WTC11 (cell line): Measurements from ENCODE around the gene EIF3I. TPM values are rescaled to one million over a fixed set of nuclear protein-coding genes. Genes with fewer than 3 reads are reported as not detected.

Source experiments
- ATAC-seq: fragments of 200-7000 bp; cut with Tn5 transposase; 2 replicates; pipeline ENCODE4 v1.10.0; 2021; ENCODE audit warnings: mild to moderate bottlenecking, moderate library complexity
- CTCF ChIA-PET: fragments of 300-600 bp; sonication (Branson Sonifier 250); formaldehyde crosslinking; loops from one replicate; lab custom pipeline; 2021; ENCODE audit warnings: antibody characterized with exemption; lab: Charles Lee
- POLR2A ChIA-PET: fragments of 350-600 bp; sonication (Branson Sonifier 250); formaldehyde crosslinking; loops from one replicate; lab custom pipeline; 2021; ENCODE audit warnings: antibody characterized with exemption; lab: Charles Lee
- DNase-seq: peaks from one replicate; pipeline ENCODE4 v3.0.0; 2021; ENCODE audit warnings: low spot score
- H3K27ac Mint-ChIP-seq: 2 replicates; pipeline ENCODE4 v1.8.0; 2021; ENCODE audit warnings: mixed read lengths
- H3K27me3 Mint-ChIP-seq: 2 replicates; pipeline ENCODE4 v1.8.0; 2021; ENCODE audit warnings: low read depth, mild to moderate bottlenecking, moderate library complexity, mixed read lengths
- H3K36me3 Mint-ChIP-seq: 2 replicates; pipeline ENCODE4 v1.8.0; 2021; ENCODE audit warnings: mixed read lengths
- H3K4me1 Mint-ChIP-seq: 2 replicates; pipeline ENCODE4 v1.8.0; 2022; ENCODE audit warnings: mixed read lengths
- H3K4me3 Mint-ChIP-seq: 2 replicates; pipeline ENCODE4 v1.8.0; 2021; ENCODE audit warnings: mild to moderate bottlenecking, moderate library complexity, mixed read lengths
- H3K9me3 Mint-ChIP-seq: 2 replicates; pipeline ENCODE4 v1.8.0; 2021; ENCODE audit warnings: mixed read lengths
- ATF3 ChIP-seq: sonication (generic); formaldehyde crosslinking; conservative IDR thresholded peaks from 2 replicates; pipeline ENCODE4 v1.8.1; 2022; ENCODE audit warnings: mild to moderate bottlenecking, missing genetic modification reagents
- CTCF ChIP-seq: fragments of 200-600 bp; IDR thresholded peaks from 2 replicates; pipeline ENCODE4 v1.8.0; 2022; ENCODE audit warnings: antibody characterized with exemption
- ELF4 ChIP-seq: sonication (generic); formaldehyde crosslinking; IDR thresholded peaks from 2 replicates; pipeline ENCODE4 v1.8.1; 2022; ENCODE audit warnings: low read depth, mild to moderate bottlenecking, moderate library complexity, missing genetic modification reagents
- ESRRA ChIP-seq: sonication (generic); formaldehyde crosslinking; IDR thresholded peaks from 2 replicates; pipeline ENCODE4 v1.8.1; 2022; ENCODE audit warnings: mild to moderate bottlenecking, missing genetic modification reagents, borderline replicate concordance
- FOXP1 ChIP-seq: sonication (generic); formaldehyde crosslinking; IDR thresholded peaks from 2 replicates; pipeline ENCODE4 v1.8.0; 2022; ENCODE audit warnings: missing genetic modification reagents, mild to moderate bottlenecking, moderate library complexity, borderline replicate concordance
- GABPB1 ChIP-seq: sonication (generic); formaldehyde crosslinking; IDR thresholded peaks from 2 replicates; pipeline ENCODE4 v1.8.1; 2023; ENCODE audit warnings: mild to moderate bottlenecking, missing genetic modification reagents
- IRF1 ChIP-seq: sonication (generic); formaldehyde crosslinking; IDR thresholded peaks from 2 replicates; pipeline ENCODE4 v1.8.0; 2023; ENCODE audit warnings: missing genetic modification reagents
- JUN ChIP-seq: sonication (generic); formaldehyde crosslinking; IDR thresholded peaks from 2 replicates; pipeline ENCODE4 v1.8.0; 2023; ENCODE audit warnings: mild to moderate bottlenecking, missing genetic modification reagents
- KAT7 ChIP-seq: sonication (generic); formaldehyde crosslinking; IDR thresholded peaks from 2 replicates; pipeline ENCODE4 v1.8.1; 2023; ENCODE audit warnings: missing genetic modification reagents, mild to moderate bottlenecking, borderline replicate concordance
- MLX ChIP-seq: sonication (generic); formaldehyde crosslinking; IDR thresholded peaks from 2 replicates; pipeline ENCODE4 v1.8.1; 2023; ENCODE audit warnings: mild to moderate bottlenecking, missing genetic modification reagents, moderate library complexity
- NR2C2 ChIP-seq: sonication (generic); formaldehyde crosslinking; IDR thresholded peaks from 2 replicates; pipeline ENCODE4 v1.8.0; 2022; ENCODE audit warnings: mild to moderate bottlenecking, missing genetic modification reagents
- PRDM15 ChIP-seq: sonication (generic); formaldehyde crosslinking; IDR thresholded peaks from 2 replicates; pipeline ENCODE4 v1.8.0; 2022; ENCODE audit warnings: missing genetic modification reagents
- PREB ChIP-seq: sonication (generic); formaldehyde crosslinking; IDR thresholded peaks from 2 replicates; pipeline ENCODE4 v1.8.1; 2022; ENCODE audit warnings: mild to moderate bottlenecking, missing genetic modification reagents, moderate library complexity, borderline replicate concordance
- RELA ChIP-seq: sonication (generic); formaldehyde crosslinking; IDR thresholded peaks from 2 replicates; pipeline ENCODE4 v1.8.1; 2022; ENCODE audit warnings: missing genetic modification reagents, mild to moderate bottlenecking, borderline replicate concordance
- STAT6 ChIP-seq: sonication (generic); formaldehyde crosslinking; conservative IDR thresholded peaks from 2 replicates; pipeline ENCODE4 v1.8.1; 2023; ENCODE audit warnings: mild to moderate bottlenecking, low read depth, missing genetic modification reagents, moderate library complexity
- TP53 ChIP-seq: sonication (generic); formaldehyde crosslinking; IDR thresholded peaks from 2 replicates; pipeline ENCODE4 v1.8.1; 2023; ENCODE audit warnings: mild to moderate bottlenecking, missing genetic modification reagents
- ZBTB21 ChIP-seq: sonication (generic); formaldehyde crosslinking; IDR thresholded peaks from 2 replicates; pipeline ENCODE4 v1.8.1; 2023; ENCODE audit warnings: mild to moderate bottlenecking, missing genetic modification reagents, borderline replicate concordance
- ZBTB43 ChIP-seq: sonication (generic); formaldehyde crosslinking; IDR thresholded peaks from 2 replicates; pipeline ENCODE4 v1.8.1; 2023; ENCODE audit warnings: mild to moderate bottlenecking, missing genetic modification reagents
- ZNF263 ChIP-seq: sonication (generic); formaldehyde crosslinking; IDR thresholded peaks from 2 replicates; pipeline ENCODE4 v1.8.1; 2022; ENCODE audit warnings: low read depth, mild to moderate bottlenecking, moderate library complexity, missing genetic modification reagents
- ZNF317 ChIP-seq: sonication (generic); formaldehyde crosslinking; IDR thresholded peaks from 2 replicates; pipeline ENCODE4 v1.8.1; 2023; ENCODE audit warnings: low read depth, mild to moderate bottlenecking, moderate library complexity, missing genetic modification reagents, borderline replicate concordance
- ZNF396 ChIP-seq: fragments of 250-450 bp; sonication (Bioruptor Pico); IDR thresholded peaks from 2 replicates; pipeline ENCODE4 v1.8.0; 2021; ENCODE audit warnings: mild to moderate bottlenecking, moderate library complexity, borderline replicate concordance
- ZNF416 ChIP-seq: fragments of 250-450 bp; sonication (Bioruptor Pico); IDR thresholded peaks from 2 replicates; pipeline ENCODE4 v1.9.0; 2021; ENCODE audit warnings: mild to moderate bottlenecking, inconsistent platforms
- total RNA-seq: library from RNA; stranded (reverse); gene quantifications from 3 replicates; pipeline ENCODE4 v1.2.3, GENCODE V29; 2021

EIF3I gene
- total RNA-seq, 1 experiment from 2014 or later, result 237 TPM

- H3K27me3 Mint-ChIP-seq, result no peaks in the 10 kb centered on the region
- H3K36me3 Mint-ChIP-seq, result peaks cover 68% of the 10 kb centered on the region
- DNase-seq, result no peak
- ATAC-seq, result no peak
- H3K4me3 Mint-ChIP-seq, result no peak overlapping the region
- peaks cover 26% of the 10 kb centered on the region for H3K4me1 Mint-ChIP-seq
- ChIA-PET POLR2A (no interaction called here), CTCF (no interaction called here)
- no peaks in the 10 kb centered on the region for H3K9me3 Mint-ChIP-seq
- TF ChIP-seq RELA (CRISPR knock-in tag) (no peak), ZBTB43 (CRISPR knock-in tag) (no peak), ZNF416 (no peak), FOXP1 (no peak), ELF4 (CRISPR knock-in tag) (no peak), PREB (CRISPR knock-in tag) (no peak), STAT6 (CRISPR knock-in tag) (no peak), JUN (CRISPR knock-in tag) (no peak), KAT7 (CRISPR knock-in tag) (no peak), PRDM15 (CRISPR knock-in tag) (no peak), NR2C2 (no peak), GABPB1 (CRISPR knock-in tag) (no peak), ZNF317 (CRISPR knock-in tag) (no peak)
- H3K27ac Mint-ChIP-seq, result no peak overlapping the region
Measured at GRCh38 chr1:32195531-32195930, 26.7 kb upstream of the EIF3I start.

GRCh38 chr1:32195972-32196823 is 26.0 kb upstream of the EIF3I start:
- Mint-ChIP-seq H3K9me3 (no peaks in the 10 kb centered on the region), H3K36me3 (peaks cover 64% of the 10 kb centered on the region), H3K27me3 (no peaks in the 10 kb centered on the region), H3K27ac (0 out of 2 replicates have a peak overlapping the region, but pooled peaks have one; percentile 8), H3K4me1 (peaks cover 26% of the 10 kb centered on the region), H3K4me3 (no peak overlapping the region)
- no peak for ATAC-seq
- DNase-seq, result no peak
- ChIA-PET CTCF (interaction anchor here (0.5 to 2.1 kb wide), 2 partner anchors 19 to 86 kb away, joined by 3 to 12 read pairs; no protein-coding TSS in a partner anchor), POLR2A (no interaction called here)
- TF ChIP-seq ZBTB21 (CRISPR knock-in tag) (no peak), CTCF (no peak), ESRRA (CRISPR knock-in tag) (no peak), ZNF263 (CRISPR knock-in tag) (no peak), ZNF396 (no peak), TP53 (CRISPR knock-in tag) (no peak), NR2C2 (no peak), ATF3 (no peak), IRF1 (CRISPR knock-in tag) (no peak), MLX (CRISPR knock-in tag) (no peak)
